Stimulated activated naive CD4-positive, alpha-beta T cell (primary cell): ENCODE measurements around the gene RHOU.

Source experiments
- DNase-seq, 6 experiments: peaks; one replicate each; lab custom pipeline; 2025; lab: John Stamatoyannopoulos, UW

The RHOU gene

DNA sequence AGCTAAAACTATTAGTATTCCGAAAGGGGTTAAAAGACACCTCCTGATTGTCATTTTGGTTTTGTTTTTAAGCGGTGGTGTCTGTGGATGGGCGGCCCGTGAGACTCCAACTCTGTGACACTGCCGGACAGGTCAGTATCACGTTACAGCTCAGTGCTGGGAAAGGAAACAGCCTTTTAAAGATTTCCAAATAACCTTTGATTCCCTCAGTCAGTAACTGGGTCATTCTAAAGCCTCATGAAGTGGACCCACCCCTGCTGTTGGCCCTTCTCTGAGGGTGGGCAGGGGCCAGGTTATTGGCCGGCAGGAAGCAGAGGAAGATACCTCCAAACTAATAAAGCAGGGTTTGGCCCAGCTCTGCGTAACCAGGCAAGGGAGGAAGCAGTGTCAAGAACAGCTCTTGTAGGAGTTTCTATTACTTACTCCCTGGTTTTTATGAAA is 2.3 kb downstream of the RHOU start:
- DNase-seq: no peak

DNA sequence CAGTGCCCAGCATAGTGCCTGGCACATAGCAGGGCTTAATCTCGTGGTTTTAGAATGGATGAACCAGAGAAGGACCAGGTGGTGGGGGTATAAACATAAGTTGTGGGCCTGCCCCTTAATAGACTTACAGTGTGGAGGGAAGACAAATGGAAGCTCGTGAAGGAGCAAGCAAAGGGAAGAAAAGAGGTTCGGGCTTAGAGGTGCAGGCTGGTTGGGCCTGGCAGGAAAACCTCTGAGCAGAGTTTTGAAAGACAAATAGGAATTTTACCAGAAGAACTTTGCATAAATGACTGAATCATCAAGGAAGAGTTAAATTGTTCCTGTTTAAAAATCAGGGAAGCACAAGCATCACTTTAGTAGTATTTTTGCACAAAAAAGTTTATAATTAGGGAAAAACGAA is 4.5 kb downstream of the RHOU start:
- no peak for DNase-seq

DNA sequence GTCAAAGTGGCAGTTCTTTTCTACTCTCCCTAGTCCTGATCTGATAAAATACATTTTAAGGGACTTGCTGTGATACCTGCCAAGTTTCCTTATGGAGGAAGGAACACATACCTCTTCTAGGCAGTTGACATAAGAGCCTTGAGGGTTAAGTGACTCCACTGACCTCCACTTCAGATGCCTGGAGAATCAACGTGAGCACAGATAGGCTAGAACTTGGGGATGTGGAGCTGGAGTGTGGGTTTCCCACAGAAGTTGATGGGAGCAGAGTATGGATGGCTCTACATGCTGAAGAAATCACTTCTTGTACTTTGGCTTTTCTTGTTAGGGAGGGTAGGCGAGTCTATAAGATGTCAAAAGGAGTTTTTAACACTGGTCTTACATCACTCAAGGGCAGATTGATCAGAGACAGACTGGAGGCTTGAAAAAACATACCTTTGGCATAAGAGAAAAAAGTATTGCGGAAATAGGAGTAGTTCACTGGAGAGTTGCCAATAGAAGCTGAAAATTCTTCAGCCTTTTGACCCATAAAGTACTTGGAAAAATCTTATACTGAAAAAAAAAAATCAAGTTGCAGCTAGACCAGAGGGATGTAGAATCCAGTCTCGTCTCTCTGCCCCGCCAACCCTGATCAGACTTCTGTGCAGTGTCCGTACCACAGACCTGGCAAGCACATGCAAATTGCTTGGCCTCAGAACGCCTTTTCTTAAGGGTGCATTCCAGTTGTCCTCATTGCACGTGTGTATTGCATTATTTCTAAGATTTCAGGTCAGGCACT is 5.5 kb downstream of the RHOU start:
- no peak for DNase-seq

DNA sequence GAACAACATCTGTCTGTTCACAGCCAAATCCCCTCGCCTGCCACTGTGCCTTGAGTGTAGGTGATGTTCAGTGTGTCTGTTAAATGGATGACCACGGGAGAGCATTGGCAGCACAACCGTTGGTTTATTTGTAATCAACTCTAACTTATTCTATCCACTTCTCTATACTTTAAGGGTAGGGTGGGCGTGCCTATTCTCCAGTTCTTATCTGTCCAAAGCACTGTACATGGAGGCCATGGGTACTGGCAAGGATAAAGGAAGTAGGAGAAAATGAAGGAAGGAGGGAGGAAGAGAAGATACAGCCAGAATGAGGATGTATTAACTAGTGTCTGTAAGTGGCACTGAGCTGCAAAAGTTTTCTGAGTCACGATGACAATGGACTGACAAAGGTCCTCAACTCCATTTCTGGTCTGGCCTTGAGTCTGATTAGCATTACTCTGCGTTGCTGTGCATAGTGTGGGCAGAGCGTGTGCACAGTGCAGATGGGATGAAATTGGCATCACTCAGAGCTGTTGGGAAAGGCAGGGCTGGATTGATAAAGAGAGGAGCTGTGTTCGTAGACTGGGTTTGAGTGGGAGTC is 7.1 kb downstream of the RHOU start:
- DNase-seq: no peak

DNA sequence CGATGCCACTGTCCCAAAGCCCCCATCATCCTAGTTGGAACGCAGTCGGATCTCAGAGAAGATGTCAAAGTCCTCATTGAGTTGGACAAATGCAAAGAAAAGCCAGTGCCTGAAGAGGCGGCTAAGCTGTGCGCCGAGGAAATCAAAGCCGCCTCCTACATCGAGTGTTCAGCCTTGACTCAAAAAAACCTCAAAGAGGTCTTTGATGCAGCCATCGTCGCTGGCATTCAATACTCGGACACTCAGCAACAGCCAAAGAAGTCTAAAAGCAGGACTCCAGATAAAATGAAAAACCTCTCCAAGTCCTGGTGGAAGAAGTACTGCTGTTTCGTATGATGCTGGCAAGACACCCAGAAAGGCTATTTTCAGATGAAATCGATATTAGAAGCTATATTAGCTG is 8.1 kb downstream of the RHOU start:
- no peak for DNase-seq

DNA sequence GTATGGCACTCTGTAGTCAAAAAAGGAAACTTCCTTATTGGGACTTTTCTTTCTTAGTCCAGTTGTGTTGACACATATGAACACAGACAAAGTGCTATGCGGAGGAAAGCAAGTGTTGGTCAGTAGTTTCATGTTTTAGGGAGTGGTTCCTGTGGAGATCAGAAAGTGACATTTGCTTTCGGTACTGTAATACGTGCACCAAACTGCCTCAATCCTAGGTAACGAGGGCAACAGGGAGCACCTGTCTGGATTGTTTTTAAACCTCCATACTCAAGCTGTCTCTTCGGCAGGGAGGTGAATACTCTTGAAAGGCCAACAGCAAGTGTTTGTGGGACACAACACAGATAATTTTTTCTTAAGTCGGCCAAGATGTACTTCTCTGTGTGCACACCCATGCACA is 9.1 kb downstream of the RHOU start:
- no peak for DNase-seq

DNA sequence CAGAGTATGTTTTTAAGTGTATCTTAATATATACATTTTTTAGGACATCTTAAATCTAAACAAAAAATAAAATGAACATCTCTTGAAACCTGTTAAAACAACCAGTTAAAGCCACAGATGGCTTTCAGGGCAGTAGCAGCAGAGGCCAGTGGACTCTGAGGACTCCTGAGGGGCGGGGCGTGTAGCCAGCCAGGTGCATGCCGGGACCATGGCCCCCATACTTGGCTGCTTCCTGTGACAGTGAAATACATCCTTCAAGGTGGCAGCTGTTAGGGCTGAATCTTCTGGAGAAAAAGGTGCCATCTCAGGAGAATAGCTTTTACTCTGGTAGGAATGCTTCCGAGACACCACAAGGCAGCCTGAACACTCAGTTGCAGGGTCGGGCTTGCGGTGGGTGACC is 9.6 kb downstream of the RHOU start:
- no peak for DNase-seq

DNA sequence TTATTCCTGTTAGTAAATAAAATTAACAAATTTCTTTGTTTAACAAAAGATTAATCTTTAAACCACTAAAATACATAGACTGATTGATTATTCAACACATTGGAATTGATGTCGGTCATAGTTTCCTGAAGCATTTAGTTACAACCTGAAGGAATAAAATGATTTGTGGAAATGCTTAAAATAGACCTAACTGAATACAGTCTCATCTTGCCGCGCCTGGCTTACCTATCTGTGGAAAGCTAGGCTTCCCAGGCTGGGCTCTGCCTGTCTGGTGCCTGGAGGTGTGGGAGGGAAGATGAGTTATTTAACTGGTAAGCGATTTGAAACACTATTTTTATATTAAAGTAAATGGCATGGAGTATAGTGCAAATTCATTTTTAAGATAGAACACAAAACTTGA is 10.2 kb downstream of the RHOU start:
- no peak for DNase-seq

DNA sequence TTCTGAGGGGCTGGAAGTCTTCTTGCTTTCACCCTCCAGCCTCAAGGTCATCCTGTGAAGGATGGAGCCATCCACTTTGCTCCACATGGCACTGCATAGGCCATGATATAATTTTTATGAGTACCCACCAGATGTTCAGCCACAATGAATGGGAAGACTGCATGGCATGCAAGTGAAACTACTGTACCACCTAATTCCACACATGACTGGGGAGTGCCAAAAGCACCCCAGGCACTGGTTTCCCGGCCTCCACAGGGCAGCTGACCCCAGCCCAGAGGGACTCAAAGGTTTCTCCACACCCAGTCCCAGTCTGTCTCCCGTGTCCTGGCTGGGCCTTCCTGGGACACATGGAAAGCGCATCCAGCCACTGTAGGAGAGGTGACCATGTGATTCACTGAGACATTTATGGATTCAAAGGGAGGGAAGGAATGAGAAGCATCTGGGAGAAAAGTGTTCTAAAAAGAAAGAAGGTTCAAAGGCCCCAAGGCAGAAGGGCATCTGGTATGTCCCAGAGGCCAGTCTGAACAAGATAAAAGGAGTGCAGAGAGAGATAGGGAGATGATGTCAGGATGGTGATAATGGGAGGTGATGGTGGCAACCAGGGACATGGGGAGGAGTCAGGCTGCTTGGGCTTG is 12.1 kb downstream of the RHOU start:
- DNase-seq: no peak

DNA sequence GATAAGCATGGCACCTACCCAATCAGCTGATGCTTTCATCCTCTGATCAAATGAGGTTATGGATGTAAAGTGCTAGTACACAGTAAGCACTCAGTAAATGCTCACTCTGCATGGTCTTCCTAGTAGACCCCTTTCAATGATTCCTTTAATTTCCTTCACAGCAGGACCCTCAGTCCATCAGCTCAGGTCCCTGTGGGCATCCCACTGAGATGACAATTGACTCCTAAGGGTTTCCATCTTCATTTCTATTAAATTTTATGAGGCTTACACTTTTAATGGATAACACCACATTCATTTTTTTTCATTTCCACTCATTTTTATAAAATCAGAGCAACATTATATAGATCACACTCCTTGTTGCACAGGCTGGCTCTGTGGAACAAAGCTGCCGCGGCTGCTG is 12.8 kb downstream of the RHOU start:
- DNase-seq: no peak

DNA sequence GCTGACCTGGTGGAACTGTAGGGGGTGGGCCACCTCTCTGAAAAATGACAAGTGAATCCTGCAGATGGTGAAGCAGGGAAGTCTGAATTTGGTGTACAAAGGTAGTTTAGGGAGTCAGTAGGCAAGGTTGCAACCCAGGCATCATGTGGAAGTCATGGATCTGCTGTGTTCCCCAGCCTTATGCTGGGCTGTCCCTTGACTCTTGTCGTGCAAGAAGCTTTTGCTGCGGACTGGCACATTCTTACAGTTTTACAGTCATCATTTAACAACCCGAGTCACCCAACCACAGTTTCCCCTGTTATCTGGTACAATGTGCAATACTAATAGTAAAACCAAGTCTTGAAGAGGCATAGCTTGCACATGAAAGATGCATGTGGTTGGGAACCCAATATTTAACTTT is 13.2 kb downstream of the RHOU start:
- no peak for DNase-seq

DNA sequence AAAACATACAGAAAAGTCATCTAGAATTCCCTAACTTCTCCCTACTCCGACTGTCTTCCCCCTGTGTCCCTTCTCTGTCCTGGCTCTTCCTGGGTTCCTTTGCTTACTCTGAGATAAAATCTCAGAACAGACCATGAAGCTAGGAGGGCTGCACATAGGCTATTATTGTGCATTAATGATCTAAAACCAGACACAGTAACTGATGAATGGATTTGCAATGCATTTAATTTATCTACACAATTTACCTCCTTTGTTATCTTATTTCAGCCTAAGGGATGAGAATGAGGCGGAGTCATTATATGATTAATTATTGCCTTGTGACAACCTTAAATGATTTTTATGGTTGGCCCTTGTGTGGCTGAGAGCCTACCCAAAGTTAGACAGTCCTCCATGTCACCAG is 14.5 kb downstream of the RHOU start:
- no peak for DNase-seq

DNA sequence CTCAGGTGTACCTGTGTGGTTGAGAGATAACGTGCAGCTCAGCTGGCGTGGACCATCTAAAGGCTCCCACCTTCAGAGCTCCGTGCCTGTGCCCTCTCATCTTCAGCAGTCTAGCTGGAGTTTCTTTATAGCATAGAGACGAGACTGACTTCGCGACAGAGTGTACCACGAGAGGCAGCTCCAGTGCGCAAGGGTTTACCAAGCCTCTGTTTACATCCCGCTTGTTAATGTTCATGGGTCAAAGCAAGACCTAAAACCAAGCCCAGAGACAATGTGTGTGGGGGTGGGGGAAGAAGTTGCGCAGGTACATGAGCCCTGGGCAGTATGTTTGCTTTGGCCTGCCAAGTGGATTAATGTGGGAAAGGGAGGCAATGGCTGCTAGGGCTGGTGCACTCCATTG is 15.6 kb downstream of the RHOU start:
- DNase-seq: no peak

DNA sequence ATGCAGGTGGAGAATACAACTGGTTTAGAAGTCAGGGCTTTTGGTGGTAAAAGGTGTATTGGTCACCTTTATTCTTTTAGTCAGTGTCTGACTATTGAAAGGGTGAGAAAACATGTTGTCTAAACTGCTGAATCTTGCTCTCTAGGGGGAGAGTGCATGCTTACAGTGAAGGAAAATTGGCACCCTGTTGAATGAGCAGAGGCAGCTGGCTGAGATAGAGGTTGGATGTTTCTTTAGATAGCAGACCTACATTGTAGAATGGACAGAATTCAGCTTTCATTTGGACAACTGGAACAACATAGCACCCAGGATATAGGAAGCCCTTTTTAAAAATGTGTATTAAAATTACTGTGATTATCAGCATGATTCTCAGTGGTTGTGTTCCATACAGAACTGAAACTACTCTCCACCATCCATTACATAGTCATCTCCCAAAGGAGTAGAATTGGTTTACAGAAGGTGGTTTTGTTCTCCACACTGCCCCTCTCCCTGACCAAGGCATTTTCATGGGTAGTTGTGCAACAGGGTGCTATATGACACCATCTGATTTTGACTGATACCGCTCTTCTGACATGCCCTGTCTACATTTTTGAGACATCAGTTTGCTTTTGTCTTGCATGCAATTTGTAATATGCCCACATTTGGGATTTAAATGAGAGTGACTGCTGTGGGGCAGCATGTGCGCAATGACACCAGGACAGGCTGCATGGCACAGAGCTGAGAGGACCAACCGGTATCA is 16.2 kb downstream of the RHOU start:
- no peak for DNase-seq

DNA sequence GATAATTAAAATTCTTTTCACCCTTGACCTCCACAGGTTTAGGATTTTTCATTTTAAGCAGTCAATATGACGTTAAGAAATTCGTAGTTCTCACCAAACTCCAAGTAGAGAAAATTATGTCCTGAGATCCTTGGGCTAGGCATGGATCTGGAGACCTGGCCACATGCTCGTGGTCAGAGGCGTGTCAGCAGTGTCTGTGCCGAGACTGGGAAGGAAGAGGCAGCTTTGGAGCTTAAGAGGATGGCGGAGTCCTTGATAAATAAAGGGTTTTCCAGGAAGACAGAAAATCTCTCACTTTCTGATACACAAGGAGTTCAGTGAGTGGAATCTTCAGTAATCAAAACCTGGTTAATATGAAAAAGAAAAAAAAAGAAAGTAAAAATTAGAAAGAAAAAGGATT is 17.0 kb downstream of the RHOU start:
- DNase-seq: no peak

DNA sequence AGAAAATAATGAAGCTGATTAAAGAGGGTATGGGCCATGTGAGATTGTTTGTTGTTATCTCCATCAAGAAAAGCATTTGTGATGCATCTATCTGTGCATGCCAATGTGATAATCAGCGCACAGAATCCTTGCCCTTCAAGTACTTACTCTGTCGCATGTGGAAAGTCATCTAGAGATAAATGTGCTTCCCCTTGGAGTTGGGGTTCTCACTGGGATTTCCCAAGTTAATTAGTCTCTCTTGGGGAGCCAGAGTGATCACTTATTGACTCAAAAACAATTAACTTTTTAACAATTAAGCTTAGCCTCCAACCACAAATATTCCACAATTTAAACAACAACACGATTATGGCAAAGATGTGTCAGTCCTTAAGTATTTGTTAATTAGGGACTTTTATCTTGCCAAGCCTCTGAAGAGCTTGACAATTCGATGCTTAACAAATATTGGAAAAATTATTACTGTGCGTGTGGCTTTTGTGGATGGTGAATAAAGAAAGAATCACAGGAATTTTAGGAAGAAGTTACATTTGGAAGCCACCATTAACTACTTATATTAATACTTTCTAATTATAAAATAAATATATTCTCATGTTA is 17.5 kb downstream of the RHOU start:
- no peak for DNase-seq

DNA sequence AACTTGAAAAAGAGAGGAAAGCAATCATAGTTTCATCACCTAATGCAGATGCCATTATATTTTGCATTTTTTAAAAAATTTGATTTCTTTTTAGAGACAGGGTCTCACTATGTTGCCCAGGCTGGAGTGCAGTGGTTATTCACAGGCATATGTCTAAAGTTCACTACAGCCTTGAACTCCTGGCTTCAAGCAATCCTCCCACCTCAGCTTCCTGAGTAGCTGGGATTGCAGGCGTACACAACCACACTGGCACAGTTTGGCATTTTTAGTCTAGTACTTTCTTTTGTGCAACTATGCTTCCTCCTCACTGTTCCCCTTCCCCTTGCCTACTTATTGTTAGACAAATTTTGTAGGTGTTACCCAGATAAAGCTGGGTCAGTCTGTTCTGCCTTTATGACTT is 18.0 kb downstream of the RHOU start:
- no peak for DNase-seq

DNA sequence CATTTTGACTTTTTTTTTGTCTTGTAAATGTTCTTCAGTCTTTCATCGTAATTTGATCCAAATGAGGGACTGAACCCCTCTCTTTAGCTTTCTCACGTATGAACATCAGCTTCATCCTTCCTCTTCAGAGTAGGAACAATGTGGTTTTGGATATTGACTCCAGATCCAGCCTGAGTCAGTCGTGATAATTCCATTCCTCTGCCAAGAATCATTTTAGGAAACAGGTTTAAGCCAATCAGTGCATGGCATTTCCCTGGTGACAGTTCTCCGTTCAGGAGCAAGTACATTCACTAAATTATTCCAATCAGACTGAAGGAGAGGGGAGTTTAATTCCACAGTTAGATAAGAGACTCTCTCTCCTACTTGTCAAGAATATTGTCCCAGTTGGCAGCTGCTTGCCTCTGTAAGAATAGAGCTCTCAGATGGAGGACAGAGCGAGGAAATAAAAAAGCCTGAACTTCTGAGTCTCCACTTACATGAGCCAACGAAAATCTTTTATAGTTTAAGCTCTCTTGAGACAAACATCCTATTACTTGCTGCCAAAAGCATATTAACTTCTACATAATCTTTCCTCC is 18.6 kb downstream of the RHOU start:
- DNase-seq: no peak

DNA sequence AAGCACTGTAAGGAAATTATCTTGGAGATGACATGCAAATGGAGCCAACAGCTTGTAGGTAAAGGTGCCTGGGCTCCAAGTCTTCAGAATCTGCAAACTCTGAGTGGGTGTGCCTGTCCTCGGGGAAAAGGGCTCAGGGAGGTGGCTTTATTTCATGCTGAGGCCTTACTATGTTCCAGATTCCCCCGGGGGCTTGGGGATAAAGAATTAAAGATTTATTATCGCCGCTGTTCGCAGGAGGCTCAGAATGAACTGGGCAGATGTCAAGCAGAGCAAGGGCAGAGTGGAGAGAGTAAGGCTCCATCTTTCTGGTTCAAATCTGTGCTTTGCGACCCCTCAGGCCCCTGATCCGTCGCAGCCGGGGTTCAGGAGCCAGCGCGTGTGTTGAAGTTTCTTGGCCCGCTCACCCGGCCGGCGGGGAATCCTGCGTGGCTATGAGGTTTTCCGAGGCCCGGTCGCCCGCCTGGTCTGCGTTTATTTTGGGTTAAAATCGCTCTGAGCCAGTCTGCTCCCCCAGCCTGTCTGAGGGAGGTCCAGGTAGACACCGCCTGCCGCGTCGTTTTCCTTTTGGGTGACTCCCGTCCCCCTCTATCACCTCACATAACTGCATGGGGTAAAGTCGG is 19.5 kb downstream of the RHOU start:
- no peak for DNase-seq

DNA sequence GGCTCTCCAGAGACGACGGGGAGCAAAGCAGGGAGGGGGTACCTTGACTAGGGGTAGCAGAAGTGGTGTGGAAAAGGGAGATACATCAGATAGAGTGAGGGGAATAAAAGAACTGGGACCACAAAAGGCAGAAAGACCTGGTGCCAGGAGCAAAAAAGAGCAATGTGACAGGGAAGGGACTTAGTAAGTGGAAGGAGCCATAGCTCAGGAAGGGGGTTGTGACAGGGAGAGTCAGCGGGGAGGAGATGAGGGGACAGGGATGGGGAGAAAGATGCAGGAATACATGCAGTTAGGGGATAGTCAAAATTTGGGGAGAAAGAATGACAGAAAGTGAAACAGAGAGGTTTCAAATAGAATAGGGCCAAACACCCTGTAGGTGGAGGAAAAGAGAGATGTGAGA is 20.5 kb downstream of the RHOU start:
- DNase-seq: no peak

DNA sequence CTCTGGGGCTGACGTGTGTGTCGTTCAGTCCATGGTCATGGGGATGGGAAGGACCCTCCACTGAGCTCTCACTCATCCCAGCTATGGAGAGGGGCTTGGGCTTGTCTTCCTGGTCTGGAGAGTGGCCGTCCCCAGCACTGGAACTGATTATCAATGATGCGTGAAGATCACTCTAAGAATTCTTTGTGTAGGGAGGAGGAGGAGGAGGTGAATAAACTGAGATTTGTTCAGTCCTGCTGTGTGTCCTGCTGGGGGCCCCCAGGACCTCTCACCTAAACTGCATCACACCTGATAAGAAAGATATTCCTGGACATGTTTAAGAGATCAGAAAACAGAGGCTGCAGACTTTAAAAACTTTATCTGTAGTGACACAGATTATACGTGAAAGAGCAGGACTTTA is 21.2 kb downstream of the RHOU start:
- no peak for DNase-seq

DNA sequence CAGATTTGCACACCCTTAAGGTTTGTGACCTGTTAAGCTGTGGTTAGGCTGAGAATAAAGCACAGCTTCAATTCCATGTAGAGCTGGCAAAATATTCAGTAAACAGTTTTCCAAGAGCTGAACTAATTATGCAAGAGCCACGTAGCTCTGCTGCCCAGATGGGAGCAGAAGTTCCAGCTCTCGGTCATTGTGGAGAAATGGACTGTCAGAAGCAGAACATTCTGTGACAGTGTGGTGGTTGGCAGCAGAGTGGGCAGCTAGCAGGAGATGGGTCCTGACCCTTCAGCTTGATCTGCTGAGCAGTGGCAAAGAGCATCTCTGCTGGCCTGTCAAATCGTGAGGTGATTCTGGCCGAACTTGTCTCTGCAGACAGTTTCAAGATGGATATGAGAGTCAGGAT is 23.2 kb downstream of the RHOU start:
- no peak for DNase-seq
